BJ (cell line): ENCODE measurements around the gene HELZ2. TPM values are rescaled to one million over a fixed set of nuclear protein-coding genes. Genes with fewer than 3 reads are reported as not detected.

Source experiments
- CTCF ChIA-PET: fragments of 350-600 bp; formaldehyde crosslinking; extraction: SDS; loops from one replicate; lab custom pipeline; 2021; ENCODE audit warnings: antibody characterized with exemption, inconsistent platforms; lab: Yijun Ruan, JAX
- POLR2A ChIA-PET: fragments of 300-600 bp; sonication (Branson Sonifier 250); formaldehyde crosslinking; extraction: SDS; loops from one replicate; lab custom pipeline; 2021; ENCODE audit warnings: antibody characterized with exemption; lab: Charles Lee
- DNase-seq: peaks from one replicate; pipeline ENCODE4 v3.0.0-alpha.2; 2011; ENCODE audit warnings: low read depth
- H3K27me3 ChIP-seq: 2 replicates; pipeline ENCODE4 v1.6.0; 2011; ENCODE audit warnings: low read length; ENCODE audit not compliant: control insufficient read depth, insufficient read depth
- H3K36me3 ChIP-seq: 2 replicates; pipeline ENCODE4 v1.5.1; 2011; ENCODE audit warnings: low read length; ENCODE audit not compliant: control insufficient read depth, insufficient read depth
- H3K4me3 ChIP-seq: 2 replicates; pipeline ENCODE4 v1.5.1; 2011; ENCODE audit warnings: low read depth, mild to moderate bottlenecking, control low read depth, low read length
- polyA plus RNA-seq: library from polyadenylated mRNA; depleted of rRNA; stranded (reverse); fragments of >200 nt; gene quantifications from 2 replicates; pipeline ENCODE4 v1.2.3, GENCODE V29; 2011
- TF ChIP-seq, protein P1 (sequence below): IDR thresholded peaks from 2 replicates; pipeline ENCODE4 v1.5.1; 2011; ENCODE audit warnings: low read depth, mild to moderate bottlenecking, control low read depth, inconsistent platforms, low read length, moderate library complexity; ENCODE audit not compliant: insufficient read depth

Gene HELZ2
- polyA plus RNA-seq, 1 experiment: 7.9 TPM

- H3K36me3 ChIP-seq: no peaks in the 10 kb centered on the region
- ChIA-PET POLR2A (no interaction called here), CTCF (interaction anchor here (0.6 to 5.8 kb wide), 8 partner anchors 12 to 441 kb away, joined by 3 to 53 read pairs (median 3); partner anchors contain the start of genes PRPF6 and TPD52L2)
- DNase-seq: no peak
- TF ChIP-seq, protein P1, sequence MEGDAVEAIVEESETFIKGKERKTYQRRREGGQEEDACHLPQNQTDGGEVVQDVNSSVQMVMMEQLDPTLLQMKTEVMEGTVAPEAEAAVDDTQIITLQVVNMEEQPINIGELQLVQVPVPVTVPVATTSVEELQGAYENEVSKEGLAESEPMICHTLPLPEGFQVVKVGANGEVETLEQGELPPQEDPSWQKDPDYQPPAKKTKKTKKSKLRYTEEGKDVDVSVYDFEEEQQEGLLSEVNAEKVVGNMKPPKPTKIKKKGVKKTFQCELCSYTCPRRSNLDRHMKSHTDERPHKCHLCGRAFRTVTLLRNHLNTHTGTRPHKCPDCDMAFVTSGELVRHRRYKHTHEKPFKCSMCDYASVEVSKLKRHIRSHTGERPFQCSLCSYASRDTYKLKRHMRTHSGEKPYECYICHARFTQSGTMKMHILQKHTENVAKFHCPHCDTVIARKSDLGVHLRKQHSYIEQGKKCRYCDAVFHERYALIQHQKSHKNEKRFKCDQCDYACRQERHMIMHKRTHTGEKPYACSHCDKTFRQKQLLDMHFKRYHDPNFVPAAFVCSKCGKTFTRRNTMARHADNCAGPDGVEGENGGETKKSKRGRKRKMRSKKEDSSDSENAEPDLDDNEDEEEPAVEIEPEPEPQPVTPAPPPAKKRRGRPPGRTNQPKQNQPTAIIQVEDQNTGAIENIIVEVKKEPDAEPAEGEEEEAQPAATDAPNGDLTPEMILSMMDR: no peak
- no peak overlapping the region for H3K4me3 ChIP-seq
- H3K27me3 ChIP-seq: no peaks in the 10 kb centered on the region
Observed at GRCh38 chr20:63539441-63540370, 34.3 kb downstream of the HELZ2 start.

GRCh38 chr20:63539092-63539430 lies 35.0 kb downstream of the HELZ2 start:
- TF ChIP-seq, protein P1: no peak
- Histone ChIP-seq H3K36me3 (no peaks in the 10 kb centered on the region), H3K4me3 (no peak overlapping the region), H3K27me3 (no peaks in the 10 kb centered on the region)
- CTCF ChIA-PET: interaction anchor here (0.8 to 5.8 kb wide), 10 partner anchors 12 to 581 kb away, joined by 3 to 53 read pairs (median 4); partner anchors contain the start of genes PRPF6, SAMD10 and TPD52L2
- POLR2A ChIA-PET: no interaction called here
- DNase-seq: no peak

GRCh38 chr20:63538204-63539091 lies 35.6 kb downstream of the HELZ2 start:
- H3K36me3 ChIP-seq: no peaks in the 10 kb centered on the region
- H3K4me3 ChIP-seq: peak overlapping the region; percentile 30
- DNase-seq: no peak
- TF ChIP-seq, protein P1: no peak
- POLR2A ChIA-PET: interaction anchor here (0.9 kb wide), 1 partner anchor 327 kb away, joined by 3 read pairs; no protein-coding TSS in a partner anchor
- no peaks in the 10 kb centered on the region for H3K27me3 ChIP-seq
- CTCF ChIA-PET: interaction anchor here (0.7 to 5.8 kb wide), 32 partner anchors 8 to 582 kb away, joined by 3 to 53 read pairs (median 4); partner anchors contain the start of genes GMEB2, PRPF6, RTEL1 and SAMD10

GRCh38 chr20:63537525-63538203 lies 36.4 kb downstream of the HELZ2 start:
- Histone ChIP-seq H3K27me3 (no peaks in the 10 kb centered on the region), H3K4me3 (peak overlapping the region; percentile 30), H3K36me3 (no peaks in the 10 kb centered on the region)
- DNase-seq: peak; percentile 47
- POLR2A ChIA-PET: interaction anchor here (0.9 kb wide), 1 partner anchor 328 kb away, joined by 3 read pairs; no protein-coding TSS in a partner anchor
- TF ChIP-seq, protein P1: peak; percentile 95
- CTCF ChIA-PET: interaction anchor here (0.5 to 5.8 kb wide), 40 partner anchors 8 to 583 kb away, joined by 3 to 53 read pairs (median 4); partner anchors contain the start of genes GMEB2, PRPF6, RTEL1 and SAMD10
